DND-41 (cell line): ENCODE data around the gene TIA1.

Experiments
- ATAC-seq: fragments of 200-7000 bp; cut with Tn5 transposase; 3 replicates; pipeline ENCODE4 v1.9.1; 2021; ENCODE audit warnings: low read depth; ENCODE audit not compliant: insufficient read depth
- DNase-seq: peaks from one replicate; pipeline ENCODE4 v3.0.0-alpha.2; 2020
- H2AFZ ChIP-seq: 2 replicates; pipeline ENCODE4 v1.6.0; 2012; ENCODE audit warnings: low read depth, low read length
- H3K27ac ChIP-seq: 2 replicates; pipeline ENCODE4 v1.5.1; 2012; ENCODE audit warnings: low read length, inconsistent platforms
- H3K27me3 ChIP-seq: fragments of 200-600 bp; sonication (generic); 2 replicates; pipeline ENCODE4 v1.6.0; 2012; ENCODE audit warnings: low read length, mild to moderate bottlenecking, inconsistent platforms; ENCODE audit not compliant: insufficient read depth, poor library complexity
- H3K36me3 ChIP-seq: 2 replicates; pipeline ENCODE4 v1.5.1; 2012; ENCODE audit warnings: low read length, inconsistent platforms; ENCODE audit not compliant: insufficient read depth
- H3K4me1 ChIP-seq: 2 replicates; pipeline ENCODE4 v1.5.1; 2012; ENCODE audit warnings: mild to moderate bottlenecking, low read length; ENCODE audit not compliant: insufficient read depth
- H3K4me2 ChIP-seq: 2 replicates; pipeline ENCODE4 v1.6.0; 2012; ENCODE audit warnings: mild to moderate bottlenecking, moderate library complexity, low read length, inconsistent platforms; ENCODE audit not compliant: insufficient read depth
- H3K4me3 ChIP-seq, 2 experiments: fragments of 200-600 bp in 1 of 2; shearing (Covaris generic) in 1 of 2; 2 replicates each; pipeline ENCODE4 v1.5.1; 2012 to 2016; ENCODE audit warnings: inconsistent platforms in 2 of 2, low read length in 2 of 2, mild to moderate bottlenecking in 2 of 2, low read depth in 1 of 2, moderate library complexity in 1 of 2
- H3K79me2 ChIP-seq: 2 replicates; pipeline ENCODE4 v1.6.0; 2012; ENCODE audit warnings: low read length, inconsistent platforms; ENCODE audit not compliant: insufficient read depth
- H3K9ac ChIP-seq: 2 replicates; pipeline ENCODE4 v1.6.0; 2012; ENCODE audit warnings: low read depth, mild to moderate bottlenecking, inconsistent platforms, low read length, moderate library complexity
- H3K9me3 ChIP-seq: 2 replicates; pipeline ENCODE4 v1.5.1; 2012; ENCODE audit warnings: low read length, moderate library complexity, mild to moderate bottlenecking, inconsistent platforms; ENCODE audit not compliant: insufficient read depth, severe bottlenecking
- H4K20me1 ChIP-seq: 2 replicates; pipeline ENCODE4 v1.6.0; 2012; ENCODE audit warnings: low read length; ENCODE audit not compliant: insufficient read depth
- CTCF ChIP-seq: IDR thresholded peaks from 2 replicates; pipeline ENCODE4 v1.5.1; 2012; ENCODE audit warnings: borderline replicate concordance, low read length, moderate library complexity, mild to moderate bottlenecking; ENCODE audit not compliant: poor library complexity, severe bottlenecking; ENCODE audit errors: extremely low read depth
- EZH2 ChIP-seq: IDR thresholded peaks from 3 replicates; pipeline ENCODE4 v1.6.1; 2012; ENCODE audit warnings: borderline replicate concordance, low read depth, mild to moderate bottlenecking, moderate library complexity, low read length, inconsistent platforms; ENCODE audit not compliant: severe bottlenecking

The TIA1 gene

DNA sequence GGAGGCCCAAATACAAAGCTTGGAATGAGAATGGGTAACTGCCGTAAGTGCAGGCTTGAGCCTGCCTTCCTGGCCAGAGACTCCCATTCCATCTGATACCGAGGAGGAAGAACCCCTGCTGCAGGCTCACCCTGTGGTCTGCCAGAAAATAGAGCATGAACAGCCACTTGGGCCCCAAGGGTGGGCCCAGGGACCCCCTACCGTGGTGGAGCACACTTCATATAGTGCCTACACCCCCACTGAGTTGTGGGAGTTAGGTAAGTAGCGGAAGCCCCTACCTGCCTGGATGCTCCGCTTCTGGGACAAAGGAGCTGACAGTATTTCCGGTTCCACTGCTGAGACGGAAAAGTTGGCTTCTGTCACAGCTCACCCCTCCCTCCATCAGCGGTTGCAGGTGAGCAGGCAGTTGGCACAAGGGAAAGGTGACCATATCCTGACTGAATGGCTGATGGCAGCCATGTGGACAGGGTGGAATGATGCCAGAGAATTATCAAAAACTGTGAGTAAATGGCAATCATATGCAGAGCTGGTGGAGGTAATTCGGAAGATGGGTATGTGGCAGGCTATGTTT is 46.1 kb downstream of the TIA1 start:
- Histone ChIP-seq H4K20me1 (no peaks in the 10 kb centered on the region), H3K9me3 (no peaks in the 10 kb centered on the region), H3K27me3 (no peaks in the 10 kb centered on the region), H2AFZ (no peak overlapping the region), H3K9ac (no peak overlapping the region), H3K36me3 (no peaks in the 10 kb centered on the region), H3K4me3 (no peak overlapping the region), H3K79me2 (no peaks in the 10 kb centered on the region), H3K27ac (no peak overlapping the region), H3K4me1 (no peaks in the 10 kb centered on the region), H3K4me2 (no peak overlapping the region)
- TF ChIP-seq CTCF, result no peak
- TF ChIP-seq EZH2, result no peak
- no peak for DNase-seq
- ATAC-seq, result no peak

DNA sequence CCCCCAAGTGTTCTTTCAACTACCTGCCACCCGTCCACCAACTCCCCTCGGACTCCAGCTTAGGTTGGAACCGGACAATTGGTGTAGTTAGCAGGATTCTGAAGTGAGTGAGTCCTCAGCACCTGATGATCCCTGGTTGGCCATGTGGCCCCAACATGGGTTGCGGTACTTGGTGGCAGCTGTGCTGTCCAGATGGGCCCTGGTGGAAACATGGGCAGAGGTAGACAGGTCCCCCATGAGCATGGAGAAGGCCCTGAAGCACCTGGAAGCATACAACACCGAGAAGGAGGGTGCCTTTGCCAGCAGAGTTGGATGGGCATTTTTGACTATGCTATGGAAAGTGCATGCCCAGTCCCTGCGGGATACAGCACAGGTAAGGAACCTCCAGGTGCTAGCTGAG is 46.6 kb downstream of the TIA1 start:
- H4K20me1 ChIP-seq, result no peaks in the 10 kb centered on the region
- no peak overlapping the region for H2AFZ ChIP-seq
- H3K27ac ChIP-seq, result no peak overlapping the region
- H3K9me3 ChIP-seq, result no peaks in the 10 kb centered on the region
- no peaks in the 10 kb centered on the region for H3K36me3 ChIP-seq
- DNase-seq (no peak), ATAC-seq (no peak)
- TF ChIP-seq EZH2, result no peak
- TF ChIP-seq CTCF, result no peak
- H3K9ac ChIP-seq, result no peak overlapping the region
- no peak overlapping the region for H3K4me2 ChIP-seq
- no peaks in the 10 kb centered on the region for H3K27me3 ChIP-seq
- H3K4me1 ChIP-seq, result no peaks in the 10 kb centered on the region
- H3K79me2 ChIP-seq, result no peaks in the 10 kb centered on the region
- no peak overlapping the region for H3K4me3 ChIP-seq

GRCh38 chr2:70201225-70201768 is 47.1 kb downstream of the TIA1 start:
- ATAC-seq (no peak), DNase-seq (no peak)
- no peaks in the 10 kb centered on the region for H3K27me3 ChIP-seq
- H3K4me1 ChIP-seq, result no peaks in the 10 kb centered on the region
- no peak overlapping the region for H3K4me2 ChIP-seq
- no peak overlapping the region for H3K27ac ChIP-seq
- no peaks in the 10 kb centered on the region for H3K79me2 ChIP-seq
- no peaks in the 10 kb centered on the region for H3K9me3 ChIP-seq
- no peak overlapping the region for H3K4me3 ChIP-seq
- no peaks in the 10 kb centered on the region for H4K20me1 ChIP-seq
- H3K9ac ChIP-seq, result no peak overlapping the region
- H3K36me3 ChIP-seq, result no peaks in the 10 kb centered on the region
- TF ChIP-seq CTCF (no peak), EZH2 (no peak)
- H2AFZ ChIP-seq, result no peak overlapping the region
